ENCODE data around the gene GEMIN4.
A peak's percentile ranks its signal among the peaks of the same experiment; 100 is the strongest.

GEMIN4 gene

GRCh38 chr17:797236-797840, 45.3 kb upstream of the GEMIN4 start:
- H3K27ac Mint-ChIP-seq: no peak overlapping the region
- peaks cover 22% of the 10 kb centered on the region for H3K4me1 Mint-ChIP-seq
- H3K27me3 Mint-ChIP-seq (ENCODE audit: low read depth): peaks cover 3% of the 10 kb centered on the region
- no peak overlapping the region for H3K4me3 Mint-ChIP-seq
- TF ChIP-seq CTCF (IDR thresholded peaks at IDR 0.05; ENCODE audit: unreplicated experiment in 3 of 3): no peak
- H3K9me3 Mint-ChIP-seq: no peaks in the 10 kb centered on the region
- H3K36me3 Mint-ChIP-seq (ENCODE audit: low read depth): peaks cover 29% of the 10 kb centered on the region

- TF ChIP-seq CTCF (IDR thresholded peaks at IDR 0.05; ENCODE audit: unreplicated experiment in 3 of 3): no peak
- Mint-ChIP-seq H3K4me1 (peaks cover 17% of the 10 kb centered on the region), H3K36me3 (ENCODE audit: low read depth) (peaks cover 28% of the 10 kb centered on the region), H3K27me3 (ENCODE audit: low read depth) (peaks cover 3% of the 10 kb centered on the region), H3K9me3 (no peaks in the 10 kb centered on the region), H3K27ac (no peak overlapping the region), H3K4me3 (no peak overlapping the region)
These were observed 44.5 kb upstream of the GEMIN4 start for GRCh38 chr17:796609-797008.

DNA sequence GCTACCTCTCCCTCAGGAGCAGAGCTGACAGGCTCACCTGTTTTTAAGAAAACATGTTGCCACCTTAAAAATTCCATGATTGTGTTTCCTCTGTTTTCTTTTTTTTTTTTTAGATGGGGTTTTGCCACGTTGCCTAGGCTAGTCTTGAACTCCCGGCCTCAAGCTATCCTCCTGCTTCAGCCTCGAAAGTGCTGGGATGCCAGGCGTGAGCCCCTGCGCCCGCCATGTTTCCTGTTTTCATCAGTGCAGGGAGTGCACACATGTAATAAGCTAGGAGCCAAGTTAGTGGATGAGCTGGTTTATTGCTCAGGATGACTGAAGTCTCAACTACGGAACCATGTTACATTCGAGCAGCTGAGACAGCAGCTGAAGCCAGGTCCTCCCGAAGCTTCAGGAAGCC, 43.7 kb upstream of the GEMIN4 start:
- H3K27ac Mint-ChIP-seq: no peak overlapping the region
- H3K9me3 Mint-ChIP-seq: no peaks in the 10 kb centered on the region
- TF ChIP-seq CTCF (IDR thresholded peaks at IDR 0.05; ENCODE audit: unreplicated experiment in 3 of 3): no peak
- peaks cover 3% of the 10 kb centered on the region for H3K27me3 Mint-ChIP-seq (ENCODE audit: low read depth)
- H3K4me1 Mint-ChIP-seq: peaks cover 16% of the 10 kb centered on the region
- peaks cover 36% of the 10 kb centered on the region for H3K36me3 Mint-ChIP-seq (ENCODE audit: low read depth)
- H3K4me3 Mint-ChIP-seq: no peak overlapping the region

DNA sequence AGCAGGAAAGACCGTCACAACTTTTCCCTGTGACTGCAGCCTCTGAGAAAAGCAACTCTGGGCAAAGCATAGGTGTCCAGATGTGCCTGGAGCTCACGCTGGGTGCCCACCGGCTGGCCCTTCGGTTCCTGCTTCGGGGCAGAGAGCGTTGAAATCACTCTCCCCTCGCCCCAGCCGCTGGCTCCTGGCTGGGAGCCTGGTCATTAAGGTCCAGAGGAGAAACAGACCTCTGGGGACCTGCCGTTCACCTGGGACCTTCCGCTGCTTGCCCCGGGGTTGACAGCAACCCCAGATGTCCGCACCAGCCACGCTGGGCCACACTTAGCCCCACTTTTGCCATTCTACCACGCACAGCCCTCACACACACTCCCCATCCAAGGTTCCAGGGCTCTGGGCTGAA, 43.2 kb upstream of the GEMIN4 start:
- peak overlapping the region; percentile 29 to 77 (median 62) for H3K27ac Mint-ChIP-seq
- H3K4me1 Mint-ChIP-seq: peaks cover 16% of the 10 kb centered on the region
- no peak for TF ChIP-seq CTCF (IDR thresholded peaks at IDR 0.05; ENCODE audit: unreplicated experiment in 3 of 3)
- H3K9me3 Mint-ChIP-seq: no peaks in the 10 kb centered on the region
- peaks cover 38% of the 10 kb centered on the region for H3K36me3 Mint-ChIP-seq (ENCODE audit: low read depth)
- peaks cover 2% of the 10 kb centered on the region for H3K27me3 Mint-ChIP-seq (ENCODE audit: low read depth)
- H3K4me3 Mint-ChIP-seq: no peak overlapping the region

DNA sequence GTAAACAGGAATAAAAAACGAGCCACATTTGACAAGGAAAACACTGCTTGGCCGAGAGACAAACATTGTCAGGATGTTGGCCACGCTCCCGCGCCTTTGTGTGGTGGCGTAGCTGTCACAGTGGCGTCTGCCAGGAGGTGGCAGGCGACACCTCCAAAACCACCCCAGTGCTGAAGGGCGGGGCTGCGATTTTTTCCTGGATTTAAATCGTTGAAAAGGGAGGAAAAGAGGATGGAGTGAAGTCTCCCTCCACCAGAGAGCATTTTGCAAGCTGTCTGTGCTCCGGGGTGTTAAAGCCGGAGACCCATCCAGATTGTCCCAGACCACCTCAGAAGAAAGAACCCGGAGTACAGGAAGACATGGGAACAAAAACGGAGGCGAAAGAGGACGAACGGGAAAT, 42.8 kb upstream of the GEMIN4 start:
- no peaks in the 10 kb centered on the region for H3K9me3 Mint-ChIP-seq
- H3K27ac Mint-ChIP-seq: peak overlapping the region; percentile 29 to 77 (median 62)
- H3K4me3 Mint-ChIP-seq: peak overlapping the region; percentile 1 to 52 (median 26)
- peak; percentile 71 to 92 (median 73) for TF ChIP-seq CTCF (IDR thresholded peaks at IDR 0.05; ENCODE audit: unreplicated experiment in 3 of 3)
- H3K27me3 Mint-ChIP-seq (ENCODE audit: low read depth): no peaks in the 10 kb centered on the region
- H3K4me1 Mint-ChIP-seq: peaks cover 16% of the 10 kb centered on the region
- peaks cover 38% of the 10 kb centered on the region for H3K36me3 Mint-ChIP-seq (ENCODE audit: low read depth)

DNA sequence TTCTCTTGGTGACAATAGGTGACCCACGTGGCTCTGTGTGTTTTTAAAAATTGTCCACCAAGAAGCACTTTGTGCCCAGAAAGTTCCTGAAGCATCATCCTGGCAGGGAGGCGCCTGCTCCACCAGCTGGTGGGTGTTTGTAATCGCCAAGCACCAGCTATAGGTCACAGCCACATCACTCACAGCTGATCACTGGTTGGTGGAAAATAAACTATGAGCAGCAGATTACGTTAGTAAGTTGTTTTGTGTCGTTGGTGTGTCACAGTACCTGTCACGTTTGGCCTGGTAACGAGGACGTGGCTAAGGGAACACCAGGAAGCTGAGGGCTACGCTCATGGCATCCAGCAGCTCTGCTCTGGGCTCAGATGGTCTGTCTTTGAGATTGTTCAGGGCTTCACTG, 40.2 kb upstream of the GEMIN4 start:
- TF ChIP-seq CTCF (IDR thresholded peaks at IDR 0.05; ENCODE audit: unreplicated experiment in 3 of 3): no peak
- no peak overlapping the region for H3K4me3 Mint-ChIP-seq

More for the DNA sequence above, 40.2 kb upstream of the GEMIN4 start:
- Mint-ChIP-seq H3K4me1 (peaks cover 12% of the 10 kb centered on the region), H3K27me3 (ENCODE audit: low read depth) (no peaks in the 10 kb centered on the region), H3K9me3 (no peaks in the 10 kb centered on the region), H3K27ac (no peak overlapping the region), H3K36me3 (ENCODE audit: low read depth) (peaks cover 40% of the 10 kb centered on the region)
